ENCODE measurements around the gene RNF169. TPM values are rescaled to one million over a fixed set of nuclear protein-coding genes. Genes with fewer than 3 reads are reported as not detected.

Gene RNF169
- total and polyA plus RNA-seq, 2 of the 13 experiments (the other 11 are each of a cell fraction or from before 2014, with no cell fraction given) = 5.3 to 14.2 TPM

DNA sequence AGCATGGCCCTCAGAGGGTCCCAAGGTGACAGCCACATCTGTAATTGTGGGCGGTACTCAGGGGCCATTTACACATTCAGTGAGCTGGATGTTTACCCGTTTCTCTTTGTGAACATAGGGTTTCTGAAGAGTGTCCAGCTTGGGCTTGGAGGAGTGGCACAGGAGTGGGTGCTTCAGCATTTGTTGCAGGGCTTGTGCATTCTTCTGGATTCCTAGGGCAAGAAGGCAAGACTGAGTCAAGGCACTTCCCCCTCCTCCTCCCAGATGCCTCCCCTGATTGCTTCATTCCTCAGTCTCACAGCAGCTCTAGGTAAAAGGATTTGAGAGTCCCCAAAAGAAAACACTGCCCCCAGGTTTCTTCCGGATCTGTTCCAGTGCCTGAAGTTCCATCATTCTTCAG, 95.4 kb downstream of the RNF169 start (continued):
- TF ChIP-seq, protein P1, sequence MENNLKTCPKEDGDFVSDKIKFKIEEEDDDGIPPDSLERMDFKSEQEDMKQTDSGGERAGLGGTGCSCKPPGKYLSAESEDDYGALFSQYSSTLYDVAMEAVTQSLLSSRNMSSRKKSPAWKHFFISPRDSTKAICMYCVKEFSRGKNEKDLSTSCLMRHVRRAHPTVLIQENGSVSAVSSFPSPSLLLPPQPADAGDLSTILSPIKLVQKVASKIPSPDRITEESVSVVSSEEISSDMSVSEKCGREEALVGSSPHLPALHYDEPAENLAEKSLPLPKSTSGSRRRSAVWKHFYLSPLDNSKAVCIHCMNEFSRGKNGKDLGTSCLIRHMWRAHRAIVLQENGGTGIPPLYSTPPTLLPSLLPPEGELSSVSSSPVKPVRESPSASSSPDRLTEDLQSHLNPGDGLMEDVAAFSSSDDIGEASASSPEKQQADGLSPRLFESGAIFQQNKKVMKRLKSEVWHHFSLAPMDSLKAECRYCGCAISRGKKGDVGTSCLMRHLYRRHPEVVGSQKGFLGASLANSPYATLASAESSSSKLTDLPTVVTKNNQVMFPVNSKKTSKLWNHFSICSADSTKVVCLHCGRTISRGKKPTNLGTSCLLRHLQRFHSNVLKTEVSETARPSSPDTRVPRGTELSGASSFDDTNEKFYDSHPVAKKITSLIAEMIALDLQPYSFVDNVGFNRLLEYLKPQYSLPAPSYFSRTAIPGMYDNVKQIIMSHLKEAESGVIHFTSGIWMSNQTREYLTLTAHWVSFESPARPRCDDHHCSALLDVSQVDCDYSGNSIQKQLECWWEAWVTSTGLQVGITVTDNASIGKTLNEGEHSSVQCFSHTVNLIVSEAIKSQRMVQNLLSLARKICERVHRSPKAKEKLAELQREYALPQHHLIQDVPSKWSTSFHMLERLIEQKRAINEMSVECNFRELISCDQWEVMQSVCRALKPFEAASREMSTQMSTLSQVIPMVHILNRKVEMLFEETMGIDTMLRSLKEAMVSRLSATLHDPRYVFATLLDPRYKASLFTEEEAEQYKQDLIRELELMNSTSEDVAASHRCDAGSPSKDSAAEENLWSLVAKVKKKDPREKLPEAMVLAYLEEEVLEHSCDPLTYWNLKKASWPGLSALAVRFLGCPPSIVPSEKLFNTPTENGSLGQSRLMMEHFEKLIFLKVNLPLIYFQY (CRISPR knock-in tag; IDR thresholded peaks at IDR 0.05; ENCODE audit: borderline replicate concordance) = no peak
- TF ChIP-seq ISX (CRISPR knock-in tag; conservative IDR thresholded peaks at IDR 0.05) (no peak), MYNN (CRISPR knock-in tag; IDR thresholded peaks at IDR 0.05; ENCODE audit: low read depth) (no peak), ZNF230 (CRISPR knock-in tag; IDR thresholded peaks at IDR 0.05) (no peak)
- TF ChIP-seq, protein P2, sequence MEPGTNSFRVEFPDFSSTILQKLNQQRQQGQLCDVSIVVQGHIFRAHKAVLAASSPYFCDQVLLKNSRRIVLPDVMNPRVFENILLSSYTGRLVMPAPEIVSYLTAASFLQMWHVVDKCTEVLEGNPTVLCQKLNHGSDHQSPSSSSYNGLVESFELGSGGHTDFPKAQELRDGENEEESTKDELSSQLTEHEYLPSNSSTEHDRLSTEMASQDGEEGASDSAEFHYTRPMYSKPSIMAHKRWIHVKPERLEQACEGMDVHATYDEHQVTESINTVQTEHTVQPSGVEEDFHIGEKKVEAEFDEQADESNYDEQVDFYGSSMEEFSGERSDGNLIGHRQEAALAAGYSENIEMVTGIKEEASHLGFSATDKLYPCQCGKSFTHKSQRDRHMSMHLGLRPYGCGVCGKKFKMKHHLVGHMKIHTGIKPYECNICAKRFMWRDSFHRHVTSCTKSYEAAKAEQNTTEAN (CRISPR knock-in tag; conservative IDR thresholded peaks at IDR 0.05) = no peak
- TF ChIP-seq, protein P3, sequence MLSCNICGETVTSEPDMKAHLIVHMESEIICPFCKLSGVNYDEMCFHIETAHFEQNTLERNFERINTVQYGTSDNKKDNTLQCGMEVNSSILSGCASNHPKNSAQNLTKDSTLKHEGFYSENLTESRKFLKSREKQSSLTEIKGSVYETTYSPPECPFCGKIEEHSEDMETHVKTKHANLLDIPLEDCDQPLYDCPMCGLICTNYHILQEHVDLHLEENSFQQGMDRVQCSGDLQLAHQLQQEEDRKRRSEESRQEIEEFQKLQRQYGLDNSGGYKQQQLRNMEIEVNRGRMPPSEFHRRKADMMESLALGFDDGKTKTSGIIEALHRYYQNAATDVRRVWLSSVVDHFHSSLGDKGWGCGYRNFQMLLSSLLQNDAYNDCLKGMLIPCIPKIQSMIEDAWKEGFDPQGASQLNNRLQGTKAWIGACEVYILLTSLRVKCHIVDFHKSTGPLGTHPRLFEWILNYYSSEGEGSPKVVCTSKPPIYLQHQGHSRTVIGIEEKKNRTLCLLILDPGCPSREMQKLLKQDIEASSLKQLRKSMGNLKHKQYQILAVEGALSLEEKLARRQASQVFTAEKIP (CRISPR knock-in tag; IDR thresholded peaks at IDR 0.05; ENCODE audit: borderline replicate concordance) = no peak

Data from HepG2 (cell line).